ENCODE measurements around the gene ARL5B. TPM values are rescaled to one million over a fixed set of nuclear protein-coding genes. Genes with fewer than 3 reads are reported as not detected.
"Not testable (repeated sequence)": the region's sequence is repeated elsewhere in the genome, so short reads cannot be mapped to it uniquely, and the experiment has no call there.

The ARL5B gene
- total RNA-seq, 2 donors from 2014 or later: 10.2 to 18.6 TPM

GRCh38 chr10:18619016-18619415, 40.2 kb upstream of the ARL5B start:
- H3K4me1 ChIP-seq (ENCODE audit: control insufficient read depth in 1 of 2, low read depth in 2 of 2): peaks cover 5 to 14% of the 10 kb centered on the region in 2 donors
- DNase-seq (ENCODE audit: low spot score): no peak
- ATAC-seq (ENCODE audit: insufficient number of reproducible peaks, low FRiP score, low read depth): no peak
- TF ChIP-seq CTCF (IDR thresholded peaks at IDR 0.05): no peak
- no peaks in the 10 kb centered on the region for H3K36me3 ChIP-seq
- no peaks in the 10 kb centered on the region for H3K27me3 ChIP-seq (replicated peaks; ENCODE audit: insufficient read depth)
- H3K9me3 ChIP-seq: no peaks in the 10 kb centered on the region
- no peak overlapping the region for H3K27ac ChIP-seq
- H3K4me3 ChIP-seq: no peak overlapping the region

DNA sequence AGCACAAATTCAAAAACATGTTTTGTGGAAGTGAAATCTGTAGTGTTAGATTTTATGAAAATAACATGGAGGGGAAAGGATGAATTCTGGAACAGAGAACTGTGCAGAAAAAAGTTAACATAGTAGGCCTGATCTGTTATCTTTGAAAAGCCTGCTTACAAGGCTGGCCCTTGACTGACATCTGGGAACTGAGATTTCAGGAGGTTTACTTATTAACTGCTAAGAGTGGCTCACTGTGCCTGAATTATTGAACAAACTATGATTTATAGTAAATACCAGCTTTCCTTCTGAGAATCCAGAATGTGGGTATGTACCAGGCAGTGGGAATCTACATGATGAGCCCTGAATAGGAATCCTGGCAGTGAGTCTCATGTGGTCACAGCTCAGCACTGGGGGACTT, 38.4 kb upstream of the ARL5B start:
- H3K27me3 ChIP-seq (replicated peaks; ENCODE audit: insufficient read depth): no peaks in the 10 kb centered on the region
- H3K4me3 ChIP-seq: no peak overlapping the region
- no peaks in the 10 kb centered on the region for H3K9me3 ChIP-seq
- H3K36me3 ChIP-seq: no peaks in the 10 kb centered on the region
- DNase-seq (ENCODE audit: low spot score) (no peak), ATAC-seq (ENCODE audit: insufficient number of reproducible peaks, low FRiP score, low read depth) (no peak)
- H3K4me1 ChIP-seq (ENCODE audit: control insufficient read depth in 1 of 2, low read depth in 2 of 2): peaks cover 5 to 14% of the 10 kb centered on the region in 2 donors
- no peak overlapping the region for H3K27ac ChIP-seq
- no peak for TF ChIP-seq CTCF (IDR thresholded peaks at IDR 0.05)

DNA sequence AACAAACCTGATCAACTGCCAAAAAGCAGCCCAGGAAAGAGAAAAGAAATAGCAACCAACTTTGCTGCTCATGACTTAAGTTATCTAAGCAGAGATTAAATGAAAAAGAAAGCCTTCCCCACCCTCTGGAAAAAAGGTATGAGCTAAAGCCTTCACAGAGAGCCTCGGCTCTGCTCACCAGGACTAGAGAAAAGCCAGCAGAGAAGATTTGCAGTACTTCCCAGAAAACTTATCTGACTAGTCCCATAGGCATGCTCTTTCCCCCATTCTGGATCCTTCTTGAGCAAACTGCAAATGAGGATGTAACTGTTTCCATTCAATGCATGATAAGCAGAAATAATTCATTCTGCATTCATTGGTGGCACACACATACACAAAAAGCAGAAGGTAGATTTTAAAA, 35.6 kb upstream of the ARL5B start:
- not testable (repeated sequence) for H3K27ac ChIP-seq; ATAC-seq (ENCODE audit: insufficient number of reproducible peaks, low FRiP score, low read depth); H3K9me3 ChIP-seq; H3K36me3 ChIP-seq; DNase-seq (ENCODE audit: low spot score); H3K4me3 ChIP-seq; H3K27me3 ChIP-seq (replicated peaks; ENCODE audit: insufficient read depth)
- H3K4me1 ChIP-seq (ENCODE audit: control insufficient read depth in 1 of 2, low read depth in 2 of 2): peaks cover 8 to 16% of the 10 kb centered on the region in 2 donors

- H3K27ac ChIP-seq: no peak overlapping the region
- H3K9me3 ChIP-seq: no peaks in the 10 kb centered on the region
Measured at GRCh38 chr10:18625886-18626285, 33.3 kb upstream of the ARL5B start.

GRCh38 chr10:18627452-18628018, 31.7 kb upstream of the ARL5B start:
- H3K27me3 ChIP-seq (replicated peaks; ENCODE audit: insufficient read depth); ATAC-seq (ENCODE audit: insufficient number of reproducible peaks, low FRiP score, low read depth); H3K4me1 ChIP-seq (ENCODE audit: control insufficient read depth in 1 of 2, low read depth in 2 of 2); H3K9me3 ChIP-seq; H3K36me3 ChIP-seq: not testable (repeated sequence)
- Histone ChIP-seq H3K27ac (peak overlapping the region in 1 of 2 donors; percentile 44), H3K4me3 (peak overlapping the region; percentile 87)
- peak; percentile 6 for DNase-seq (ENCODE audit: low spot score)

More at GRCh38 chr10:18625886-18626285, 33.3 kb upstream of the ARL5B start:
- H3K27me3 ChIP-seq (replicated peaks; ENCODE audit: insufficient read depth): no peaks in the 10 kb centered on the region
- DNase-seq (ENCODE audit: low spot score) (no peak), ATAC-seq (ENCODE audit: insufficient number of reproducible peaks, low FRiP score, low read depth) (no peak)
- no peaks in the 10 kb centered on the region for H3K36me3 ChIP-seq
- H3K4me3 ChIP-seq: no peak overlapping the region
- TF ChIP-seq CTCF (IDR thresholded peaks at IDR 0.05): no peak
- peaks cover 3 to 9% of the 10 kb centered on the region in 2 donors for H3K4me1 ChIP-seq (ENCODE audit: control insufficient read depth in 1 of 2, low read depth in 2 of 2)

- H3K27ac ChIP-seq; H3K4me1 ChIP-seq (ENCODE audit: control insufficient read depth in 1 of 2, low read depth in 2 of 2); DNase-seq (ENCODE audit: low spot score); ATAC-seq (ENCODE audit: insufficient number of reproducible peaks, low FRiP score, low read depth); H3K27me3 ChIP-seq (replicated peaks; ENCODE audit: insufficient read depth); H3K9me3 ChIP-seq; H3K36me3 ChIP-seq; H3K4me3 ChIP-seq: not testable (repeated sequence)
Measured at GRCh38 chr10:18632500-18632899, 26.7 kb upstream of the ARL5B start.

DNA sequence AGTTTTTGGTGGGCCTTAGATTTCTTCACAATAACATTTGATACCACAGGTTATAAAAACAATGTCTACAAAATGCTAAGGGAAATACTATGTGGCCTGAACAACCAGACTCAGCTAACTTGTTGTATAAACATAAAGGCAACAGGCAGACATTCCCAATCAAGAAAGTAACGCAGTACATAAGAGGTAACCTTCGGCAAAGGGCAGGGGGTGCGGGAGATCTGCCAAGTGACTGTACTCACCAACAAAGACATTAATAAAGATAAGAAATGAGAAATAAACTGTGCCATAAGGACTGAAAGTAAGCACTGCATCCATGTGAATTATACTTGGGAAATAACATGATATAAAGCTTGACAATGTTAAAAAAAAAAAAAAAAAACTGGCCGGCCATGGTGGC, 23.2 kb upstream of the ARL5B start:
- H3K4me1 ChIP-seq (ENCODE audit: control insufficient read depth in 1 of 2, low read depth in 2 of 2): no peaks in the 10 kb centered on the region
- no peaks in the 10 kb centered on the region for H3K9me3 ChIP-seq
- no peak overlapping the region for H3K27ac ChIP-seq
- no peak for DNase-seq (ENCODE audit: low spot score)
- no peak for TF ChIP-seq CTCF (IDR thresholded peaks at IDR 0.05)
- H3K4me3 ChIP-seq: no peak overlapping the region
- no peaks in the 10 kb centered on the region for H3K27me3 ChIP-seq (replicated peaks; ENCODE audit: insufficient read depth)
- no peaks in the 10 kb centered on the region for H3K36me3 ChIP-seq
- no peak for ATAC-seq (ENCODE audit: insufficient number of reproducible peaks, low FRiP score, low read depth)

GRCh38 chr10:18637400-18637799, 21.8 kb upstream of the ARL5B start:
- not testable (repeated sequence) for H3K9me3 ChIP-seq; H3K4me1 ChIP-seq (ENCODE audit: control insufficient read depth in 1 of 2, low read depth in 2 of 2); ATAC-seq (ENCODE audit: insufficient number of reproducible peaks, low FRiP score, low read depth); H3K27ac ChIP-seq; H3K27me3 ChIP-seq (replicated peaks; ENCODE audit: insufficient read depth); H3K4me3 ChIP-seq; DNase-seq (ENCODE audit: low spot score); H3K36me3 ChIP-seq

GRCh38 chr10:18639719-18640118, 19.5 kb upstream of the ARL5B start:
- not testable (repeated sequence) for H3K4me1 ChIP-seq (ENCODE audit: control insufficient read depth in 1 of 2, low read depth in 2 of 2); ATAC-seq (ENCODE audit: insufficient number of reproducible peaks, low FRiP score, low read depth); H3K27ac ChIP-seq; H3K4me3 ChIP-seq; H3K27me3 ChIP-seq (replicated peaks; ENCODE audit: insufficient read depth); H3K9me3 ChIP-seq; H3K36me3 ChIP-seq; DNase-seq (ENCODE audit: low spot score)
